Breast epithelium (tissue), 4 donors: ENCODE data around the gene TCN2. TPM values are rescaled to one million over a fixed set of nuclear protein-coding genes. Genes with fewer than 3 reads are reported as not detected.

Source experiments
- DNase-seq, 2 donors: peaks; one replicate each; pipeline ENCODE4 v3.0.0-alpha.2; 2019; ENCODE audit warnings: low spot score in 2 of 2
- H3K27ac ChIP-seq, 2 donors: fragments of 200-600 bp; sonication (generic) in 1 of 2; one replicate each; pipeline ENCODE4 v1.5.1; 2016 to 2019; ENCODE audit warnings: mild to moderate bottlenecking in 1 of 2
- H3K27me3 ChIP-seq, 2 donors: fragments of 200-600 bp; sonication (generic) in 1 of 2; one replicate each; pipeline versions ENCODE4 v1.5.1 to v1.6.0; 2017 to 2019; ENCODE audit warnings: control low read depth in 1 of 2, mild to moderate bottlenecking in 1 of 2
- H3K36me3 ChIP-seq: fragments of 200-600 bp; one replicate; pipeline ENCODE4 v1.5.1; 2019
- H3K4me1 ChIP-seq, 2 donors: fragments of 200-600 bp; sonication (generic); one replicate each; pipeline ENCODE4 v1.5.1; 2016 to 2019; ENCODE audit warnings: control low read depth in 1 of 2
- H3K4me3 ChIP-seq, 3 donors: fragments of 200-600 bp; sonication (generic); 1 replicate in 2 of 3; 2 replicates in 1 of 3; pipeline ENCODE4 v1.5.1; 2016 to 2019; ENCODE audit warnings: mild to moderate bottlenecking in 3 of 3, moderate library complexity in 2 of 3
- H3K9me3 ChIP-seq, 2 donors: fragments of 200-600 bp; sonication (generic) in 1 of 2; one replicate each; pipeline ENCODE4 v1.5.1; 2016 to 2019; ENCODE audit warnings: control low read depth in 1 of 2
- POLR2A ChIP-seq: fragments of 450-650 bp; IDR thresholded peaks from one replicate; pipeline ENCODE4 v1.6.1; 2016; ENCODE audit warnings: antibody characterized with exemption, mild to moderate bottlenecking, moderate library complexity
- POLR2AphosphoS5 ChIP-seq, 3 donors: sonication (generic); formaldehyde crosslinking; IDR thresholded peaks; one replicate each; pipeline ENCODE4 v1.6.1; 2017; ENCODE audit warnings: antibody characterized with exemption in 3 of 3
- intact Hi-C: fragments of 100-400 bp; cut with DNase I; formaldehyde crosslinking; loops from one replicate; pipeline ENCODE4 v1.15.1; 2023; ENCODE audit warnings: low total_unique reads
- total RNA-seq, 3 donors: library from RNA; depleted of rRNA; stranded (reverse); fragments of >200 nt; gene quantifications; one replicate each; pipeline ENCODE4 v1.1.0, GENCODE V29; 2016
- TF ChIP-seq, protein P1 (sequence below), 3 donors: fragments of 450-650 bp; IDR thresholded peaks; one replicate each; pipeline ENCODE4 v1.5.1; 2016 to 2017; ENCODE audit warnings: antibody characterized with exemption in 3 of 3, mild to moderate bottlenecking in 3 of 3, moderate library complexity in 3 of 3

TCN2 gene
- total RNA-seq, 3 donors from 2014 or later: 32.4 to 69.8 (median 36.7) TPM

DNA sequence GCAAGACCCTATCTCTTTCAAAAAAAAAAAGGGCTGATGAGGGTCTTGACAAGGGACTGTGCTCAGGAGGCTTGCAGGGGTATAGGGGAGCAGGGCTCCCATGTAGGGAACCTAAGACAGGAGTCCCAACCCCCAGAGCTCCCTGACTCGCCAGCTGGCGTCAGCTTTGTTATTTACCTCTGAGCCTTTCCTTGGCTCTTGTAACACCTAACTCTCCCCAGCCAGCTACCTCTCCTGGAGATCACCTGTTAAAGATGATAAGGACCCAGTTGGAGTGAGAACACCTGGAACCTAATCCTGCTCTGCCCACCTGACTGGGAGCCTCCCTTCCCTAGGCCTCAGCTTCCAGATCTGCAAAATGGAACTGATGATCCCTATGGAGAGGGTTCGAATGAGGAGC, 41.9 kb downstream of the TCN2 start:
- intact Hi-C loops: no loop called here
- H3K27ac ChIP-seq: no peak overlapping the region
- H3K27me3 ChIP-seq: no peaks in the 10 kb centered on the region
- no peaks in the 10 kb centered on the region for H3K9me3 ChIP-seq
- H3K4me1 ChIP-seq: no peaks in the 10 kb centered on the region
- no peak overlapping the region for H3K4me3 ChIP-seq
- no peaks in the 10 kb centered on the region for H3K36me3 ChIP-seq
- DNase-seq: no peak
- TF ChIP-seq, protein P1, sequence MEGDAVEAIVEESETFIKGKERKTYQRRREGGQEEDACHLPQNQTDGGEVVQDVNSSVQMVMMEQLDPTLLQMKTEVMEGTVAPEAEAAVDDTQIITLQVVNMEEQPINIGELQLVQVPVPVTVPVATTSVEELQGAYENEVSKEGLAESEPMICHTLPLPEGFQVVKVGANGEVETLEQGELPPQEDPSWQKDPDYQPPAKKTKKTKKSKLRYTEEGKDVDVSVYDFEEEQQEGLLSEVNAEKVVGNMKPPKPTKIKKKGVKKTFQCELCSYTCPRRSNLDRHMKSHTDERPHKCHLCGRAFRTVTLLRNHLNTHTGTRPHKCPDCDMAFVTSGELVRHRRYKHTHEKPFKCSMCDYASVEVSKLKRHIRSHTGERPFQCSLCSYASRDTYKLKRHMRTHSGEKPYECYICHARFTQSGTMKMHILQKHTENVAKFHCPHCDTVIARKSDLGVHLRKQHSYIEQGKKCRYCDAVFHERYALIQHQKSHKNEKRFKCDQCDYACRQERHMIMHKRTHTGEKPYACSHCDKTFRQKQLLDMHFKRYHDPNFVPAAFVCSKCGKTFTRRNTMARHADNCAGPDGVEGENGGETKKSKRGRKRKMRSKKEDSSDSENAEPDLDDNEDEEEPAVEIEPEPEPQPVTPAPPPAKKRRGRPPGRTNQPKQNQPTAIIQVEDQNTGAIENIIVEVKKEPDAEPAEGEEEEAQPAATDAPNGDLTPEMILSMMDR (IDR thresholded peaks at IDR 0.05): no peak
- no peak for TF ChIP-seq POLR2A
- TF ChIP-seq POLR2AphosphoS5 (IDR thresholded peaks at IDR 0.05): no peak

DNA sequence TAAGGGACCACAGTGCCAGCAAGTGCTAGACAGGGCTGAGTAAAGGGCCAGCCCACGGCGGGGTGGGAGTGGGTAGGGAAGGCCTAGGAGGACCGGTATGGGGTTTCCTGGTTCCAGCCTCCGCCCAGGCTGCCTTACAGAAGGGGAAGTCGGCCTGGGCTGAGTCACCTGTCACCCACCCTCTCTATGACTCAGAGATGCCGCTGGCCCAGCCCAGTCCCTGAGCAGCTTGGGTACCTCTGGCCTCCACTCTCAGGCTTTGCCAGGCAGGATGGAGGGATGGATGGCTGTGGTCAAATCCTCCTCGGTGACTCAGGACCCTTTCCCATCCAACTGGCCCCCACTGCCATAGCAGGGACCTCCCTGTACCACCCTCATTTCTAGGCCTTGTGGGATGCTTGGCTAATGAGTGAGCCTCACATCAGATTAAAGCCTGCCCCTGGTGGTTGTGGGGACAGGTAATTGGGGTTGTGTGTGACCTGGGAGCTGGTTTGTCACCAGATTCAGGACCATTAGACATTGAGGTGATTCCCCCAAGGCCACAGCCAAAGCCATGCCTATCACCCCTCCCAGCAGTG, 42.5 kb downstream of the TCN2 start:
- intact Hi-C loops: no loop called here
- Histone ChIP-seq H3K36me3 (no peaks in the 10 kb centered on the region), H3K27ac (no peak overlapping the region), H3K27me3 (no peaks in the 10 kb centered on the region), H3K4me3 (no peak overlapping the region), H3K4me1 (no peaks in the 10 kb centered on the region), H3K9me3 (no peaks in the 10 kb centered on the region)
- TF ChIP-seq POLR2A: no peak
- TF ChIP-seq, protein P1 (IDR thresholded peaks at IDR 0.05): no peak
- TF ChIP-seq POLR2AphosphoS5 (IDR thresholded peaks at IDR 0.05): no peak
- no peak for DNase-seq

DNA sequence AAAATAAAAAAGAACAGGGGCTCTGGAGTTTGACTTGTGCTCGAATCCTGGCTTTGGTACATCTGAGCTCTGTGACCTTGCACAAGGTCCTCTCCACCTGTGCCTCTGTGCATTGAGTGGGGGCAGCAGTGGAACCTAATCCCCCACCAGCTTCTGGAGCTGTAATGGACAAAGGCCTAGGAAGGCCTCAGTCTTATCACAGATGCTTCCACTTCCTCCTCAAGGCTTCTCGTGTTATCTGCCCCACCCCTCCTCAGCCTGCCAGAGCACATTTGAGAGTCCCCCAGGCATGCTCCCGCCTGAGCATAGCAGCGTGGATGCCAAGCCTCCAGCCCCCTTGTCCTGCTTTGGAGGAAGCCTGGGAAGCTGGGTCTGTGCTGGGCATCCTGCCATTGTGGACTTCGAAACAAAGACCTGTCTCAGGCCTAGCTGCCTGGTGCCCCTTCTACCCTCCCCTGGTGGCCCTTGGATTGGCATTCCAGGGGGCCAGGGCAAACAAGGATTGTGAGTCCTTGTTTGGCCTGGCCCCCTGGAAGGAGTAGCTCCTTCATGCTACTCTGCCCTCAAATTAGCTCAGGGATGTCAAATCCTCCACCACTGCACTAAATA, 43.6 kb downstream of the TCN2 start:
- H3K27me3 ChIP-seq: no peaks in the 10 kb centered on the region
- no peaks in the 10 kb centered on the region for H3K4me1 ChIP-seq
- H3K27ac ChIP-seq: no peak overlapping the region
- TF ChIP-seq POLR2A (no peak), POLR2AphosphoS5 (IDR thresholded peaks at IDR 0.05) (no peak)
- TF ChIP-seq, protein P1 (IDR thresholded peaks at IDR 0.05): no peak
- intact Hi-C loops: no loop called here
- H3K4me3 ChIP-seq: no peak overlapping the region
- no peaks in the 10 kb centered on the region for H3K9me3 ChIP-seq
- no peak for DNase-seq
- H3K36me3 ChIP-seq: no peaks in the 10 kb centered on the region

DNA sequence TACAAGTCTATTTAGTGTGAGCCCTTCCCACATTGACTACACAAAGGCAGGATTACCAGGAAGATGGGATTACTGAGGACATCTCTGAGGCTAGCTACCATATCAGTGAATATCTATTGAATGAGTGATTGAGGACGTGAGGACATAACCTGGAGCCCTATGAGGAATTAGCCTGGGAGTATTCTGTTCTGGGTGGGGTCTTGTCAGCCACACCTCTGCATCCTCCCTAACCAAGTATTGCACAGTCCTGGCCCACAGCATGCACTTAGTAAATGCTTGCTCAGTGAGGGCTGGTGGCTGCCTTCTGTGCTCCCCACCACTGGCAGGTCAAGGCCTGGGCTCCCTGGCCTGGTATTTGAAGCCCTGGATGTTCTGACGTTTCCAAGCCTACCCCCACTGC, 45.9 kb downstream of the TCN2 start:
- intact Hi-C loops: no loop called here
- no peaks in the 10 kb centered on the region for H3K9me3 ChIP-seq
- TF ChIP-seq, protein P1 (IDR thresholded peaks at IDR 0.05): no peak
- TF ChIP-seq POLR2A (no peak), POLR2AphosphoS5 (IDR thresholded peaks at IDR 0.05) (no peak)
- no peaks in the 10 kb centered on the region for H3K27me3 ChIP-seq
- H3K4me1 ChIP-seq: no peaks in the 10 kb centered on the region
- H3K4me3 ChIP-seq: no peak overlapping the region
- no peak for DNase-seq
- no peaks in the 10 kb centered on the region for H3K36me3 ChIP-seq
- H3K27ac ChIP-seq: no peak overlapping the region

DNA sequence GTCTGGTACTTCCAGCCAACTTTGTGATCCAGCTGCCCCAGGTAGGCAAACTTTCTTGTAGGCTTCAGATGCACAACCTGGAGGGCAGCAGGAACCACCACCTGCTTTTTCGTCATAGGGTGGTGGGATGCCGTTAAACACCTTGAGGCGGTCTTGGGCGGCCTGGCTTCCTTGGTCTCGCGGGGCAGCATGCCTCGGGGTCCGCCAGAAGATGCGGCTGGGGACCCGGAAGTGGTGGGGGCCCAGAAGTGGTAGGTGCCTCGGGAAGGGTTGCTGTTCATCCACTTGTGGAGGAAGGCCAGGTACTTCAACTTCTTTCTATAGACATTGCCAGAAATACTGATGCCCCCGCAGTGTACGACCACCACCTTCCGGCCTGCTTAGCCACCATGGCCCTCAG, 47.4 kb downstream of the TCN2 start:
- TF ChIP-seq, protein P1 (IDR thresholded peaks at IDR 0.05): no peak
- TF ChIP-seq POLR2A: no peak
- TF ChIP-seq POLR2AphosphoS5 (IDR thresholded peaks at IDR 0.05): no peak
- no peaks in the 10 kb centered on the region for H3K36me3 ChIP-seq
- DNase-seq: no peak
- no peaks in the 10 kb centered on the region for H3K9me3 ChIP-seq
- no peak overlapping the region for H3K27ac ChIP-seq
- intact Hi-C loops: no loop called here
- H3K4me3 ChIP-seq: no peak overlapping the region
- H3K27me3 ChIP-seq: no peaks in the 10 kb centered on the region
- no peaks in the 10 kb centered on the region for H3K4me1 ChIP-seq
